K562 (cell line): ENCODE results near the gene CACNA1I. TPM values are rescaled to one million over a fixed set of nuclear protein-coding genes. Genes with fewer than 3 reads are reported as not detected.

Experiments
- ARNT ChIP-seq, 2 experiments: fragments of 450-650 bp; IDR thresholded peaks; 2 replicates each; pipeline ENCODE4 v1.6.1; 2016; ENCODE audit warnings: mild to moderate bottlenecking in 1 of 2
- ATF1 ChIP-seq, 2 experiments: fragments of 450-650 bp in 1 of 2; IDR thresholded peaks; 2 replicates each; pipeline ENCODE4 v1.6.1; 2016; ENCODE audit warnings: missing compliant biosample characterization in 1 of 2, missing genetic modification characterization in 1 of 2
- BDP1 ChIP-seq: IDR thresholded peaks from 3 replicates; pipeline ENCODE4 v1.6.1; 2011; ENCODE audit not compliant: insufficient read length, insufficient read depth
- CHD2 ChIP-seq: IDR thresholded peaks from 2 replicates; pipeline ENCODE4 v1.6.1; 2011; ENCODE audit warnings: low read depth, low read length
- ELF4 ChIP-seq: fragments of 450-650 bp; formaldehyde crosslinking; IDR thresholded peaks from 2 replicates; pipeline ENCODE4 v1.4.0; 2022; ENCODE audit warnings: missing genetic modification characterization
- ETS2 ChIP-seq: IDR thresholded peaks from 2 replicates; pipeline ENCODE4 v1.6.1; 2016; ENCODE audit warnings: borderline replicate concordance, missing genetic modification characterization, mild to moderate bottlenecking, moderate library complexity, missing compliant biosample characterization; ENCODE audit not compliant: poor library complexity, severe bottlenecking
- FOXK1 ChIP-seq: sonication (generic); formaldehyde crosslinking; IDR thresholded peaks from 2 replicates; pipeline ENCODE4 v1.8.0; 2022; ENCODE audit warnings: missing genetic modification reagents, mild to moderate bottlenecking, borderline replicate concordance
- ILF3 ChIP-seq: fragments of 450-650 bp; IDR thresholded peaks from 2 replicates; pipeline ENCODE4 v1.6.1; 2018; ENCODE audit warnings: antibody characterized with exemption, mild to moderate bottlenecking, moderate library complexity, borderline replicate concordance
- KLF16 ChIP-seq: IDR thresholded peaks from 2 replicates; pipeline ENCODE4 v1.6.1; 2016; ENCODE audit warnings: antibody characterized with exemption
- NEUROD1 ChIP-seq: fragments of 150-350 bp; IDR thresholded peaks from 2 replicates; pipeline ENCODE4 v1.6.1; 2014; ENCODE audit warnings: borderline replicate concordance, low read length, low read depth; ENCODE audit not compliant: partially characterized antibody
- OTX1 ChIP-seq: fragments of 450-650 bp; formaldehyde crosslinking; IDR thresholded peaks from 2 replicates; pipeline ENCODE4 v1.4.0; 2022; ENCODE audit warnings: mild to moderate bottlenecking
- POLR2A ChIP-seq: fragments of 450-650 bp; conservative IDR thresholded peaks from 2 replicates; pipeline ENCODE4 v1.6.1; 2016
- SIN3A ChIP-seq, 2 experiments: fragments of 150-350 bp in 1 of 2; IDR thresholded peaks; 2 replicates each; pipeline ENCODE4 v1.6.1; 2011 to 2016; ENCODE audit warnings: borderline replicate concordance in 2 of 2, low read depth in 2 of 2, low read length in 2 of 2, mild to moderate bottlenecking in 2 of 2, moderate library complexity in 2 of 2; ENCODE audit not compliant: control insufficient read depth in 1 of 2
- TAF9B ChIP-seq: fragments of 450-650 bp; IDR thresholded peaks from 2 replicates; pipeline ENCODE4 v1.6.1; 2018; ENCODE audit warnings: mild to moderate bottlenecking; ENCODE audit not compliant: partially characterized antibody
- TARDBP ChIP-seq: fragments of 450-650 bp; IDR thresholded peaks from 2 replicates; pipeline ENCODE4 v1.6.1; 2016
- ZKSCAN1 ChIP-seq: fragments of 150-350 bp; IDR thresholded peaks from 2 replicates; pipeline ENCODE4 v1.6.1; 2016; ENCODE audit warnings: low read depth, low read length
- ZNF140 ChIP-seq: fragments of 250-450 bp; sonication (Bioruptor Pico); IDR thresholded peaks from 2 replicates; pipeline ENCODE4 v1.8.0; 2021; ENCODE audit warnings: moderate library complexity, mild to moderate bottlenecking, inconsistent platforms
- ZNF146 ChIP-seq: IDR thresholded peaks from one replicate; pipeline ENCODE4 v1.6.1; 2018; ENCODE audit warnings: missing compliant biosample characterization; ENCODE audit not compliant: unreplicated experiment
- polyA plus RNA-seq, 8 experiments: library from polyadenylated mRNA; depleted of rRNA in 4 of 8; stranded (reverse) in 5 of 8; unstranded in 3 of 8; fragments of >200 nt; fragmentation: Nextera tagmentation in 2 of 8; fragmentation: Illumina TruSeq in 1 of 8; extraction: Ambion mirVana in 2 of 8; extraction: Trizol in 1 of 8; gene quantifications; 2 replicates each; pipeline versions ENCODE4 v1.2.1 to v1.2.3, GENCODE V29; 2011 to 2014; ENCODE audit warnings: inconsistent platforms in 1 of 8, missing spikeins in 1 of 8
- total RNA-seq, 7 experiments: library from RNA; depleted of rRNA in 6 of 7; stranded (reverse); fragments of >200 nt in 6 of 7; fragmentation: Illumina TruSeq in 2 of 7; extraction: Trizol in 2 of 7; gene quantifications; 2 replicates each; pipeline versions ENCODE4 v1.2.1 to v1.2.3, GENCODE V29; 2011 to 2021; ENCODE audit warnings: low replicate concordance in 1 of 7
- TF ChIP-seq, protein P1 (sequence below): fragments of 450-650 bp; IDR thresholded peaks from 2 replicates; pipeline ENCODE4 v1.6.1; 2017; ENCODE audit warnings: antibody characterized with exemption
- TF ChIP-seq, protein P2 (sequence below): fragments of 450-650 bp; formaldehyde crosslinking; IDR thresholded peaks from 2 replicates; pipeline ENCODE4 v1.4.0; 2020; ENCODE audit warnings: mild to moderate bottlenecking, moderate library complexity
- TF ChIP-seq, protein P3 (sequence below): fragments of 250-450 bp; sonication (Bioruptor Pico); IDR thresholded peaks from 2 replicates; pipeline ENCODE4 v1.4.0; 2020; ENCODE audit warnings: mild to moderate bottlenecking
- TF ChIP-seq, protein P4 (sequence below): fragments of 450-650 bp; formaldehyde crosslinking; IDR thresholded peaks from 2 replicates; pipeline ENCODE4 v1.4.0; 2022; ENCODE audit warnings: missing genetic modification characterization

CACNA1I gene
- total and polyA plus RNA-seq, 9 of the 15 experiments (the other 6 are each of a cell fraction or from before 2014, with no cell fraction given), result 0.01 to 0.79 (median 0.32) TPM; not detected in 1

DNA sequence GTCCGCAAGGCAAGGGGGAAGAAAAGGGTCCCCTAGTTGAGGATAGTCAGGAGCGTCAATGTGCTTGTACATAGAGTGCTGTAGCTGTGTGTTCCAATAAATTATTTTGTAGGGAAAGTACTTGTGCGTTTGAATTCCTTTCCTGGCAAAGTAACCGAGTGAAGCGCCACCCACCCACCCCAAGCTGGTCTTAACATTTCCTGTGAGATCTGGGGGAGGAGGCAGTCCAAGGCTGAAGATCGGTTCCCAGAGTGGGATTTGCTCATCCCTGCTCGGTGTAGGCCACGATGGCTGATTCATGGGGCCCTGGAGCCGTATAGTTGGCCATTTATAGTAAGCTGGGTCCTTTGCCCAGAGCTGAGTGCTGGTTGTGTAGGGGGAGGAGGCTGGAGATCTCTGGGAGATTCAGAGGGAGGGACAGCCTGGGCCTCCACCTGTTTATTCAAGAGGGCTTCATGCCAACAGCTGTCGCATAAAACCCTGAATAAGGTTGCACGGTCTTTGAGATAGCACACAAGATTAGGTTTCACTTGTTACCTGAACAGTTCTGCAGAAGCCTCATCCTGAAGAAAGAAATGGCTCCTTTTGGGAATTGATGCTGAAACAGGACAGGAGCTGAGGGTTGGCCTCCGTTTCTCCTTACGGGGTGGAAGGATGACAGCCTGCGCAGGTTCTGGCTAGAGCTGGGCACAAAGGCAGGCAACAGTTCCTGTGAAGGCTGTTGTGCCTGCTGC, 47.8 kb upstream of the CACNA1I start (continued):
- TF ChIP-seq, protein P1, sequence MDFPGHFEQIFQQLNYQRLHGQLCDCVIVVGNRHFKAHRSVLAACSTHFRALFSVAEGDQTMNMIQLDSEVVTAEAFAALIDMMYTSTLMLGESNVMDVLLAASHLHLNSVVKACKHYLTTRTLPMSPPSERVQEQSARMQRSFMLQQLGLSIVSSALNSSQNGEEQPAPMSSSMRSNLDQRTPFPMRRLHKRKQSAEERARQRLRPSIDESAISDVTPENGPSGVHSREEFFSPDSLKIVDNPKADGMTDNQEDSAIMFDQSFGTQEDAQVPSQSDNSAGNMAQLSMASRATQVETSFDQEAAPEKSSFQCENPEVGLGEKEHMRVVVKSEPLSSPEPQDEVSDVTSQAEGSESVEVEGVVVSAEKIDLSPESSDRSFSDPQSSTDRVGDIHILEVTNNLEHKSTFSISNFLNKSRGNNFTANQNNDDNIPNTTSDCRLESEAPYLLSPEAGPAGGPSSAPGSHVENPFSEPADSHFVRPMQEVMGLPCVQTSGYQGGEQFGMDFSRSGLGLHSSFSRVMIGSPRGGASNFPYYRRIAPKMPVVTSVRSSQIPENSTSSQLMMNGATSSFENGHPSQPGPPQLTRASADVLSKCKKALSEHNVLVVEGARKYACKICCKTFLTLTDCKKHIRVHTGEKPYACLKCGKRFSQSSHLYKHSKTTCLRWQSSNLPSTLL, result no peak
- TF ChIP-seq OTX1 (CRISPR knock-in tag) (peak; percentile 86), ZNF140 (no peak), ILF3 (peak; percentile 85), ATF1 (CRISPR knock-in tag; IDR thresholded peaks at IDR 0.05) (no peak), ATF1 (tag; IDR thresholded peaks at IDR 0.05) (no peak), ELF4 (CRISPR knock-in tag) (peak; percentile 87; the same call in 1 of the 2 replicates), CHD2 (peak; percentile 10; the same call in 1 of the 2 replicates), KLF16 (no peak), ARNT (IDR thresholded peaks at IDR 0.05) (no peak), NEUROD1 (no peak), BDP1 (no peak), SIN3A (IDR thresholded peaks at IDR 0.05; ENCODE audit: borderline replicate concordance in 2 of 2, control insufficient read depth in 1 of 2, low read depth in 2 of 2, low read length in 2 of 2) (peak in 1 of 2 experiments; percentile 73; a peak in 1 of 4 replicates), TAF9B (no peak), POLR2A (peak; percentile 87; the same call in 1 of the 2 replicates), ZKSCAN1 (no peak), ZNF146 (no peak), ETS2 (tag) (no peak), FOXK1 (CRISPR knock-in tag) (peak; percentile 72), TARDBP (no peak)
- TF ChIP-seq, protein P2, sequence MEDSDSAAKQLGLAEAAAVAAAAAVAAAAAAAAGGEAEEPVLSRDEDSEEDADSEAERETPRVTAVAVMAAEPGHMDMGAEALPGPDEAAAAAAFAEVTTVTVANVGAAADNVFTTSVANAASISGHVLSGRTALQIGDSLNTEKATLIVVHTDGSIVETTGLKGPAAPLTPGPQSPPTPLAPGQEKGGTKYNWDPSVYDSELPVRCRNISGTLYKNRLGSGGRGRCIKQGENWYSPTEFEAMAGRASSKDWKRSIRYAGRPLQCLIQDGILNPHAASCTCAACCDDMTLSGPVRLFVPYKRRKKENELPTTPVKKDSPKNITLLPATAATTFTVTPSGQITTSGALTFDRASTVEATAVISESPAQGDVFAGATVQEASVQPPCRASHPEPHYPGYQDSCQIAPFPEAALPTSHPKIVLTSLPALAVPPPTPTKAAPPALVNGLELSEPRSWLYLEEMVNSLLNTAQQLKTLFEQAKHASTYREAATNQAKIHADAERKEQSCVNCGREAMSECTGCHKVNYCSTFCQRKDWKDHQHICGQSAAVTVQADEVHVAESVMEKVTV (CRISPR knock-in tag), result 0 out of 2 replicates have a peak, but pooled peaks have one; percentile 32
- TF ChIP-seq, protein P3, sequence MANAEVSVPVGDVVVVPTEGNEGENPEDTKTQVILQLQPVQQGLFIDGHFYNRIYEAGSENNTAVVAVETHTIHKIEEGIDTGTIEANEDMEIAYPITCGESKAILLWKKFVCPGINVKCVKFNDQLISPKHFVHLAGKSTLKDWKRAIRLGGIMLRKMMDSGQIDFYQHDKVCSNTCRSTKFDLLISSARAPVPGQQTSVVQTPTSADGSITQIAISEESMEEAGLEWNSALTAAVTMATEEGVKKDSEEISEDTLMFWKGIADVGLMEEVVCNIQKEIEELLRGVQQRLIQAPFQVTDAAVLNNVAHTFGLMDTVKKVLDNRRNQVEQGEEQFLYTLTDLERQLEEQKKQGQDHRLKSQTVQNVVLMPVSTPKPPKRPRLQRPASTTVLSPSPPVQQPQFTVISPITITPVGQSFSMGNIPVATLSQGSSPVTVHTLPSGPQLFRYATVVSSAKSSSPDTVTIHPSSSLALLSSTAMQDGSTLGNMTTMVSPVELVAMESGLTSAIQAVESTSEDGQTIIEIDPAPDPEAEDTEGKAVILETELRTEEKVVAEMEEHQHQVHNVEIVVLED (CRISPR knock-in tag), result no peak
- TF ChIP-seq, protein P4, sequence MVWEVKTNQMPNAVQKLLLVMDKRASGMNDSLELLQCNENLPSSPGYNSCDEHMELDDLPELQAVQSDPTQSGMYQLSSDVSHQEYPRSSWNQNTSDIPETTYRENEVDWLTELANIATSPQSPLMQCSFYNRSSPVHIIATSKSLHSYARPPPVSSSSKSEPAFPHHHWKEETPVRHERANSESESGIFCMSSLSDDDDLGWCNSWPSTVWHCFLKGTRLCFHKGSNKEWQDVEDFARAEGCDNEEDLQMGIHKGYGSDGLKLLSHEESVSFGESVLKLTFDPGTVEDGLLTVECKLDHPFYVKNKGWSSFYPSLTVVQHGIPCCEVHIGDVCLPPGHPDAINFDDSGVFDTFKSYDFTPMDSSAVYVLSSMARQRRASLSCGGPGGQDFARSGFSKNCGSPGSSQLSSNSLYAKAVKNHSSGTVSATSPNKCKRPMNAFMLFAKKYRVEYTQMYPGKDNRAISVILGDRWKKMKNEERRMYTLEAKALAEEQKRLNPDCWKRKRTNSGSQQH (CRISPR knock-in tag), result peak; percentile 94
